Lung (tissue), 12 donors: ENCODE results near the gene AKAP10. TPM values are rescaled to one million over a fixed set of nuclear protein-coding genes. Genes with fewer than 3 reads are reported as not detected.

Source experiments
- ATAC-seq: fragments of 200-7000 bp; cut with Tn5 transposase; one replicate; pipeline ENCODE4 v1.9.1; 2020; ENCODE audit warnings: moderate number of reproducible peaks; ENCODE audit not compliant: insufficient read depth, low FRiP score
- DNase-seq, 3 donors: peaks; one replicate each; pipeline ENCODE4 v3.0.0-alpha.2; 2013 to 2017
- H3K27ac ChIP-seq, 2 donors: one replicate each; pipeline ENCODE4 v1.5.1; 2013; ENCODE audit warnings: mild to moderate bottlenecking in 2 of 2, moderate library complexity in 2 of 2, control low read depth in 1 of 2, inconsistent platforms in 1 of 2, low read depth in 1 of 2, low read length in 1 of 2
- H3K27me3 ChIP-seq, 3 donors: one replicate each; pipeline ENCODE4 v1.5.1; 2013; ENCODE audit warnings: low read length in 2 of 3; ENCODE audit not compliant: control insufficient read depth in 3 of 3, insufficient read depth in 3 of 3
- H3K36me3 ChIP-seq, 4 donors: one replicate each; pipeline ENCODE4 v1.5.1; 2013; ENCODE audit warnings: low read length in 4 of 4, mild to moderate bottlenecking in 1 of 4, moderate library complexity in 1 of 4; ENCODE audit not compliant: control insufficient read depth in 4 of 4, insufficient read depth in 4 of 4
- H3K4me1 ChIP-seq, 5 donors: one replicate each; pipeline ENCODE4 v1.5.1; 2013; ENCODE audit warnings: low read length in 5 of 5, mild to moderate bottlenecking in 2 of 5, moderate library complexity in 1 of 5; ENCODE audit not compliant: control insufficient read depth in 5 of 5, insufficient read depth in 5 of 5
- H3K4me3 ChIP-seq: one replicate; pipeline ENCODE4 v1.5.1; 2013; ENCODE audit warnings: mild to moderate bottlenecking, control low read depth, moderate library complexity
- H3K9ac ChIP-seq, 2 donors: one replicate each; pipeline ENCODE4 v1.5.1; 2013; ENCODE audit warnings: low read length in 2 of 2, control low read depth in 1 of 2; ENCODE audit not compliant: insufficient read depth in 1 of 2
- H3K9me3 ChIP-seq, 4 donors: one replicate each; pipeline ENCODE4 v1.5.1; 2013; ENCODE audit warnings: low read length in 3 of 4, mild to moderate bottlenecking in 1 of 4, moderate library complexity in 1 of 4; ENCODE audit not compliant: control insufficient read depth in 4 of 4, insufficient read depth in 3 of 4
- CTCF ChIP-seq: IDR thresholded peaks from 2 replicates; pipeline ENCODE4 v1.5.1; 2012; ENCODE audit warnings: mild to moderate bottlenecking; ENCODE audit errors: control extremely low read depth, extremely low read depth
- WGBS, 2 donors: extraction: QIAGEN DNeasy Blood & Tissue Kit; methylation state at CpG; one replicate each; pipeline ENCODE4 v1.1.7; 2013; 5-methylcytosine and 5-hydroxymethylcytosine counted together
- polyA plus RNA-seq, 2 donors: library from polyadenylated mRNA; stranded (reverse); fragments of 200-250 nt; gene quantifications; one replicate each; pipeline ENCODE4 v1.2.1, GENCODE V29; 2013
- total RNA-seq, 2 donors: library from RNA; depleted of rRNA in 1 of 2; stranded (reverse); fragments of >200 nt in 1 of 2; gene quantifications; one replicate each; pipeline ENCODE4 v1.2.1, GENCODE V29; 2014 to 2021
- donor health status: control.
- donor health status: control.
- donor health status: Bipolar disorder and iron deficiency.
- donor health status: healthy.
- donor health status: DM: yes; HTN: yes; CAD: no.

AKAP10 gene
- total and polyA plus RNA-seq, 4 donors: 5.8 to 49.8 (median 24.9) TPM

- H3K27ac ChIP-seq: no peak overlapping the region
- no peak for DNase-seq
- H3K9me3 ChIP-seq: no peaks in the 10 kb centered on the region
- no peak for TF ChIP-seq CTCF
- H3K36me3 ChIP-seq: peaks cover 21 to 28% (median 23%) of the 10 kb centered on the region in 4 donors
- no peaks in the 10 kb centered on the region for H3K27me3 ChIP-seq
- no peak for ATAC-seq
- H3K4me1 ChIP-seq: no peaks in the 10 kb centered on the region
- 81 to 87% methylated on average over 4 of the region's 4 CpGs for WGBS, 2 donors
- no peak overlapping the region for H3K9ac ChIP-seq
- H3K4me3 ChIP-seq: no peak overlapping the region
These were observed 49.3 kb downstream of the AKAP10 start for GRCh38 chr17:19928299-19928698.

- Histone ChIP-seq H3K27me3 (no peaks in the 10 kb centered on the region), H3K9ac (no peak overlapping the region), H3K4me3 (no peak overlapping the region), H3K27ac (no peak overlapping the region), H3K4me1 (no peaks in the 10 kb centered on the region), H3K36me3 (peaks cover 19 to 38% (median 27%) of the 10 kb centered on the region in 4 donors), H3K9me3 (no peaks in the 10 kb centered on the region)
- 95 to 98% methylated on average over 2 of the region's 2 CpGs for WGBS, 2 donors
- TF ChIP-seq CTCF: no peak
- ATAC-seq (no peak), DNase-seq (no peak)
These were observed 62.2 kb downstream of the AKAP10 start for GRCh38 chr17:19915245-19915978.

GRCh38 chr17:19911033-19911432 lies 66.6 kb downstream of the AKAP10 start:
- Histone ChIP-seq H3K9me3 (no peaks in the 10 kb centered on the region), H3K9ac (no peak overlapping the region), H3K27ac (no peak overlapping the region), H3K4me3 (no peak overlapping the region), H3K27me3 (no peaks in the 10 kb centered on the region), H3K36me3 (peaks cover 24 to 40% (median 34%) of the 10 kb centered on the region in 4 donors), H3K4me1 (no peaks in the 10 kb centered on the region)
- no peak for TF ChIP-seq CTCF
- 93 to 94% methylated on average over 2 of the region's 2 CpGs for WGBS, 2 donors
- ATAC-seq (no peak), DNase-seq (no peak)
